SK-N-SH treated with all-trans-retinoic acid at 6 μM for 48 hours (cell line): ENCODE measurements around the gene MIA3.

ENCODE experiments used
- ATAC-seq: fragments of 200-7000 bp; cut with Tn5 transposase; 3 replicates; pipeline ENCODE4 v1.9.1; 2020; ENCODE audit warnings: mild to moderate bottlenecking, moderate library complexity
- ARNTL ChIP-seq: fragments of 450-650 bp; formaldehyde crosslinking; IDR thresholded peaks from 2 replicates; pipeline ENCODE4 v1.5.0; 2020; ENCODE audit warnings: low read depth, mild to moderate bottlenecking, moderate library complexity, borderline replicate concordance
- BACH2 ChIP-seq: fragments of 250-450 bp; sonication (Bioruptor Pico); IDR thresholded peaks from 2 replicates; pipeline ENCODE4 v1.9.0; 2021; ENCODE audit warnings: mild to moderate bottlenecking, borderline replicate concordance
- CREB5 ChIP-seq: fragments of 250-450 bp; sonication (Bioruptor Pico); IDR thresholded peaks from 2 replicates; pipeline ENCODE4 v1.5.1; 2020; ENCODE audit warnings: low read depth, mild to moderate bottlenecking, moderate library complexity
- CSDC2 ChIP-seq: fragments of 250-450 bp; sonication (Bioruptor Pico); IDR thresholded peaks from 2 replicates; pipeline ENCODE4 v1.5.0; 2020; ENCODE audit warnings: mild to moderate bottlenecking, moderate library complexity
- CSRNP3 ChIP-seq: fragments of 250-450 bp; sonication (Bioruptor Pico); IDR thresholded peaks from 2 replicates; pipeline ENCODE4 v1.5.1; 2021; ENCODE audit warnings: mild to moderate bottlenecking, moderate library complexity
- ESRRG ChIP-seq: fragments of 250-450 bp; sonication (Bioruptor Pico); IDR thresholded peaks from 2 replicates; pipeline ENCODE4 v1.6.1; 2021; ENCODE audit warnings: mild to moderate bottlenecking
- GLIS3 ChIP-seq: fragments of 250-450 bp; sonication (Bioruptor Pico); IDR thresholded peaks from 2 replicates; pipeline ENCODE4 v1.5.0; 2020; ENCODE audit warnings: mild to moderate bottlenecking, moderate library complexity
- ISL1 ChIP-seq: fragments of 250-450 bp; sonication (Bioruptor Pico); IDR thresholded peaks from 2 replicates; pipeline ENCODE4 v2.1.2; 2022; ENCODE audit warnings: mild to moderate bottlenecking, moderate library complexity
- OSR1 ChIP-seq: fragments of 250-450 bp; sonication (Bioruptor Pico); IDR thresholded peaks from 2 replicates; pipeline ENCODE4 v1.8.0; 2022; ENCODE audit warnings: moderate library complexity, mild to moderate bottlenecking, inconsistent platforms
- PATZ1 ChIP-seq: fragments of 250-450 bp; sonication (Bioruptor Pico); IDR thresholded peaks from 2 replicates; pipeline ENCODE4 v1.8.0; 2020; ENCODE audit warnings: mild to moderate bottlenecking, moderate library complexity, borderline replicate concordance
- POU6F1 ChIP-seq: fragments of 250-450 bp; sonication (Bioruptor Pico); IDR thresholded peaks from 2 replicates; pipeline ENCODE4 v1.8.0; 2021; ENCODE audit warnings: low read depth, mild to moderate bottlenecking, moderate library complexity, borderline replicate concordance
- PPARA ChIP-seq: fragments of 250-450 bp; sonication (Bioruptor Pico); IDR thresholded peaks from 2 replicates; pipeline ENCODE4 v1.5.0; 2020; ENCODE audit warnings: mild to moderate bottlenecking, borderline replicate concordance
- RARB ChIP-seq: fragments of 250-450 bp; sonication (Bioruptor Pico); IDR thresholded peaks from 2 replicates; pipeline ENCODE4 v1.8.0; 2021; ENCODE audit warnings: mild to moderate bottlenecking, moderate library complexity
- SNAI2 ChIP-seq: fragments of 250-450 bp; sonication (Bioruptor Pico); IDR thresholded peaks from 2 replicates; pipeline ENCODE4 v1.5.0; 2020; ENCODE audit warnings: mild to moderate bottlenecking, moderate library complexity
- TCF4 ChIP-seq: fragments of 250-450 bp; sonication (Bioruptor Pico); IDR thresholded peaks from 2 replicates; pipeline ENCODE4 v1.8.0; 2021; ENCODE audit warnings: mild to moderate bottlenecking, moderate library complexity, borderline replicate concordance
- TOX ChIP-seq: fragments of 250-450 bp; sonication (Bioruptor Pico); IDR thresholded peaks from 2 replicates; pipeline ENCODE4 v1.8.0; 2021; ENCODE audit warnings: mild to moderate bottlenecking, moderate library complexity, borderline replicate concordance
- TSHZ2 ChIP-seq: fragments of 250-450 bp; sonication (Bioruptor Pico); IDR thresholded peaks from 2 replicates; pipeline ENCODE4 v1.5.0; 2020; ENCODE audit warnings: mild to moderate bottlenecking, moderate library complexity
- ZC3H10 ChIP-seq: fragments of 250-450 bp; sonication (Bioruptor Pico); IDR thresholded peaks from 2 replicates; pipeline ENCODE4 v1.5.1; 2021; ENCODE audit warnings: mild to moderate bottlenecking, moderate library complexity
- ZFP3 ChIP-seq: fragments of 250-450 bp; sonication (Bioruptor Pico); IDR thresholded peaks from 2 replicates; pipeline ENCODE4 v1.5.0; 2020; ENCODE audit warnings: mild to moderate bottlenecking, moderate library complexity
- ZFP30 ChIP-seq: fragments of 450-650 bp; formaldehyde crosslinking; IDR thresholded peaks from 2 replicates; pipeline ENCODE4 v1.5.0; 2022; ENCODE audit warnings: mild to moderate bottlenecking, moderate library complexity
- ZNF565 ChIP-seq: fragments of 450-650 bp; formaldehyde crosslinking; conservative IDR thresholded peaks from 2 replicates; pipeline ENCODE4 v1.5.0; 2020; ENCODE audit warnings: low read depth, mild to moderate bottlenecking, moderate library complexity
- ZNF70 ChIP-seq: fragments of 450-650 bp; formaldehyde crosslinking; IDR thresholded peaks from 2 replicates; pipeline ENCODE4 v1.5.0; 2020; ENCODE audit warnings: mild to moderate bottlenecking, moderate library complexity
- ZNF8 ChIP-seq: fragments of 450-650 bp; formaldehyde crosslinking; IDR thresholded peaks from 2 replicates; pipeline ENCODE4 v1.5.0; 2020; ENCODE audit warnings: mild to moderate bottlenecking, moderate library complexity

Gene MIA3

GRCh38 chr1:222704260-222704659, 86.4 kb downstream of the MIA3 start:
- no peak for TF ChIP-seq RARB (CRISPR knock-in tag)
- TF ChIP-seq ZNF8 (CRISPR knock-in tag) = peak; percentile 99
- ATAC-seq = no peak

GRCh38 chr1:222706815-222707214, 88.9 kb downstream of the MIA3 start:
- no peak for TF ChIP-seq ZFP30 (CRISPR knock-in tag)
- TF ChIP-seq POU6F1 (CRISPR knock-in tag) = no peak
- TF ChIP-seq ISL1 (CRISPR knock-in tag) = no peak
- TF ChIP-seq ESRRG (CRISPR knock-in tag) = no peak
- no peak for TF ChIP-seq ZNF565 (CRISPR knock-in tag)
- no peak for TF ChIP-seq ZNF8 (CRISPR knock-in tag)
- no peak for TF ChIP-seq SNAI2 (CRISPR knock-in tag)
- no peak for TF ChIP-seq CSDC2 (CRISPR knock-in tag)
- no peak for TF ChIP-seq ZFP3 (CRISPR knock-in tag)
- no peak for TF ChIP-seq PATZ1 (CRISPR knock-in tag)
- no peak for TF ChIP-seq CSRNP3
- TF ChIP-seq TCF4 (CRISPR knock-in tag) = no peak
- no peak for TF ChIP-seq ARNTL (CRISPR knock-in tag)
- TF ChIP-seq GLIS3 (CRISPR knock-in tag) = no peak
- no peak for TF ChIP-seq PPARA (CRISPR knock-in tag)
- TF ChIP-seq CREB5 = no peak
- TF ChIP-seq TOX (CRISPR knock-in tag) = no peak
- no peak for TF ChIP-seq ZC3H10 (CRISPR knock-in tag)
- TF ChIP-seq ZNF70 (CRISPR knock-in tag) = no peak
- no peak for ATAC-seq

GRCh38 chr1:222709700-222710153, 91.8 kb downstream of the MIA3 start:
- ATAC-seq = no peak
- TF ChIP-seq ZC3H10 (CRISPR knock-in tag) (no peak), ESRRG (CRISPR knock-in tag) (no peak), ZNF70 (CRISPR knock-in tag) (no peak), TSHZ2 (no peak), OSR1 (no peak), ARNTL (CRISPR knock-in tag) (no peak), GLIS3 (CRISPR knock-in tag) (no peak), ZNF8 (CRISPR knock-in tag) (no peak), ZFP30 (CRISPR knock-in tag) (no peak), BACH2 (CRISPR knock-in tag) (no peak), POU6F1 (CRISPR knock-in tag) (no peak), ISL1 (CRISPR knock-in tag) (no peak), CREB5 (no peak), CSRNP3 (no peak), TCF4 (CRISPR knock-in tag) (no peak), TOX (CRISPR knock-in tag) (no peak), ZNF565 (CRISPR knock-in tag) (no peak), ZFP3 (CRISPR knock-in tag) (no peak)
